KMS-11 (cell line): Measurements from ENCODE around the gene FKBP6.

ENCODE experiments used
- H2AFZ ChIP-seq: fragments of 200-600 bp; sonication (generic); 2 replicates; pipeline ENCODE4 v1.6.1; 2016; ENCODE audit warnings: antibody characterized with exemption, mixed run types, low read depth
- H3K27ac ChIP-seq: fragments of 200-600 bp; sonication (generic); 2 replicates; pipeline ENCODE4 v1.6.1; 2016; ENCODE audit warnings: mild to moderate bottlenecking, mixed run types
- H3K27me3 ChIP-seq: fragments of 200-600 bp; sonication (generic); 2 replicates; pipeline ENCODE4 v1.6.1; 2017; ENCODE audit warnings: mild to moderate bottlenecking, low read depth, mixed run types, moderate library complexity; ENCODE audit not compliant: insufficient read depth
- H3K36me3 ChIP-seq: fragments of 200-600 bp; sonication (generic); 2 replicates; pipeline ENCODE4 v1.6.1; 2017; ENCODE audit warnings: mild to moderate bottlenecking, mixed run types; ENCODE audit not compliant: insufficient read depth
- H3K4me1 ChIP-seq: fragments of 200-600 bp; sonication (generic); 2 replicates; pipeline ENCODE4 v1.6.1; 2016; ENCODE audit warnings: mild to moderate bottlenecking, low read depth, mixed run types; ENCODE audit not compliant: poor library complexity, severe bottlenecking
- H3K4me2 ChIP-seq: fragments of 200-600 bp; sonication (generic); 2 replicates; pipeline ENCODE4 v1.7.0; 2016; ENCODE audit warnings: mild to moderate bottlenecking, mixed run types
- H3K4me3 ChIP-seq: fragments of 200-600 bp; sonication (generic); IDR thresholded peaks from 2 replicates; pipeline ENCODE4 v1.6.1; 2017; ENCODE audit warnings: low read depth, low read length, mixed read lengths; ENCODE audit not compliant: insufficient read depth
- H3K79me2 ChIP-seq: fragments of 200-600 bp; sonication (generic); 2 replicates; pipeline ENCODE4 v1.6.1; 2016; ENCODE audit warnings: low read depth, mixed run types; ENCODE audit not compliant: insufficient read depth
- H3K9ac ChIP-seq: fragments of 200-600 bp; sonication (generic); 2 replicates; pipeline ENCODE4 v1.6.1; 2016; ENCODE audit warnings: mild to moderate bottlenecking, mixed run types
- H4K20me1 ChIP-seq: fragments of 200-600 bp; sonication (generic); 2 replicates; pipeline ENCODE4 v1.6.1; 2016; ENCODE audit warnings: mild to moderate bottlenecking, mixed run types; ENCODE audit not compliant: insufficient read depth
- TF ChIP-seq, protein P1 (sequence below): fragments of 200-600 bp; sonication (generic); conservative IDR thresholded peaks from 2 replicates; pipeline ENCODE4 v1.6.1; 2017; ENCODE audit warnings: low read depth, mild to moderate bottlenecking, antibody characterized with exemption, low read length, moderate library complexity, mixed read lengths

FKBP6 gene

DNA sequence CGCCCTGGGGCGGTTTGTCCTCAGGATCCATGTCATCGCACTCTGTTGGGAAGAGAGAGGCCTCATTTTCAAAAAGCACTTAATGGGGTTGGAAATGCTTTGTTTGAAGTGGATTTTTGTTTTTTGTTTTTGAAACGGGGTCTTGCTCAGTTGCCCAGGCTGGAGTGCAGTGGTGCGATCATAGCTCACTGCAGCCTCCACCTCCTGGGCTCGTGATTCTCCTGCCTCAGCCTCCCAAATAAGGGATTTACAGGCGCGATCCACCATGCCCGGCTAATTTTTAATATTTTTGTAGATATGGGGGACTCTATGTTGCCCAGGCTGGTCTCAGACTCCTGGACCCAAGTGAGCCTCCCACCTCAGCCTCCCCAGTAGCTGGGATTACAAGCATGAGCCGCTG, 735 bp downstream of the FKBP6 start:
- Histone ChIP-seq H3K4me1 (peaks cover 11% of the 10 kb centered on the region), H2AFZ (no peak overlapping the region), H4K20me1 (no peaks in the 10 kb centered on the region), H3K27me3 (no peaks in the 10 kb centered on the region), H3K27ac (no peak overlapping the region), H3K79me2 (no peaks in the 10 kb centered on the region), H3K9ac (no peak overlapping the region), H3K36me3 (no peaks in the 10 kb centered on the region), H3K4me2 (no peak overlapping the region), H3K4me3 (no peak overlapping the region)
- TF ChIP-seq, protein P1, sequence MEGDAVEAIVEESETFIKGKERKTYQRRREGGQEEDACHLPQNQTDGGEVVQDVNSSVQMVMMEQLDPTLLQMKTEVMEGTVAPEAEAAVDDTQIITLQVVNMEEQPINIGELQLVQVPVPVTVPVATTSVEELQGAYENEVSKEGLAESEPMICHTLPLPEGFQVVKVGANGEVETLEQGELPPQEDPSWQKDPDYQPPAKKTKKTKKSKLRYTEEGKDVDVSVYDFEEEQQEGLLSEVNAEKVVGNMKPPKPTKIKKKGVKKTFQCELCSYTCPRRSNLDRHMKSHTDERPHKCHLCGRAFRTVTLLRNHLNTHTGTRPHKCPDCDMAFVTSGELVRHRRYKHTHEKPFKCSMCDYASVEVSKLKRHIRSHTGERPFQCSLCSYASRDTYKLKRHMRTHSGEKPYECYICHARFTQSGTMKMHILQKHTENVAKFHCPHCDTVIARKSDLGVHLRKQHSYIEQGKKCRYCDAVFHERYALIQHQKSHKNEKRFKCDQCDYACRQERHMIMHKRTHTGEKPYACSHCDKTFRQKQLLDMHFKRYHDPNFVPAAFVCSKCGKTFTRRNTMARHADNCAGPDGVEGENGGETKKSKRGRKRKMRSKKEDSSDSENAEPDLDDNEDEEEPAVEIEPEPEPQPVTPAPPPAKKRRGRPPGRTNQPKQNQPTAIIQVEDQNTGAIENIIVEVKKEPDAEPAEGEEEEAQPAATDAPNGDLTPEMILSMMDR, result no peak

DNA sequence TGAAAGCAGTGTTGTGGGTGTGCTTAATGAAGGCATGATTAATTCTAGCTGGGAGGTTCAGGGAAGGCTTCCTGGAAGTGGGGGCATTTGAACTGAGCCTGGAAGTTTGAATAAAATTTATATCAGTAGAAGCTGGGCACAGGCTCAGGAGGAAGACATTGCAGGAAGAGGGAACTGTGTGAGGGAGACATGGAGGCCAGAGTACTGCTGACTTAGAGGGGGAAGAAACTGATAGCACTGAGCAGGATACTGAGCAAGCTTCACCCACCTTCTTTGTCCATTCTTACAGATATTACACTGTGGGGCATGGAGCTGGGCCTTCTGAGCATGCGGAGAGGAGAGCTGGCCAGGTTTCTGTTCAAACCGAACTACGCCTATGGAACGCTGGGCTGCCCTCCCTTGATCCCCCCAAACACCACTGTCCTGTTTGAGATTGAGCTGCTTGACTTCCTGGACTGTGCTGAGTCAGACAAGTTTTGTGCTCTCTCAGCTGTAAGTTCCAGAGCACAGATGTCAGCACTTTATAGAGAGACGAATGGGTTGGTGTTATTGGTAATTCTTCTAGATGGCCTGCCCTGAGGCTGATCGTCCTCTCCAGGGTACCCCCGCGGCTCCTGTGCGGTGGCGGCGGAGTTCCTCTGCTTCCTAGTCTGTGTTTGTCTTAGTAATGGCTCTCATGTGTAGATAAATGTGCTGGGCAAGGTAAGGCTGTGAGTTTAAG, 2.1 kb downstream of the FKBP6 start:
- no peaks in the 10 kb centered on the region for H3K79me2 ChIP-seq
- no peak overlapping the region; the same call in 1 of the 2 replicates for H3K27ac ChIP-seq
- H3K36me3 ChIP-seq, result no peaks in the 10 kb centered on the region
- no peaks in the 10 kb centered on the region for H4K20me1 ChIP-seq
- TF ChIP-seq, protein P1, result no peak
- H2AFZ ChIP-seq, result peak overlapping the region; percentile 44; the same call in 1 of the 2 replicates
- H3K4me2 ChIP-seq, result no peak overlapping the region
- no peaks in the 10 kb centered on the region for H3K27me3 ChIP-seq
- H3K4me1 ChIP-seq, result peaks cover 11% of the 10 kb centered on the region
- no peak overlapping the region for H3K9ac ChIP-seq
- no peak overlapping the region for H3K4me3 ChIP-seq

DNA sequence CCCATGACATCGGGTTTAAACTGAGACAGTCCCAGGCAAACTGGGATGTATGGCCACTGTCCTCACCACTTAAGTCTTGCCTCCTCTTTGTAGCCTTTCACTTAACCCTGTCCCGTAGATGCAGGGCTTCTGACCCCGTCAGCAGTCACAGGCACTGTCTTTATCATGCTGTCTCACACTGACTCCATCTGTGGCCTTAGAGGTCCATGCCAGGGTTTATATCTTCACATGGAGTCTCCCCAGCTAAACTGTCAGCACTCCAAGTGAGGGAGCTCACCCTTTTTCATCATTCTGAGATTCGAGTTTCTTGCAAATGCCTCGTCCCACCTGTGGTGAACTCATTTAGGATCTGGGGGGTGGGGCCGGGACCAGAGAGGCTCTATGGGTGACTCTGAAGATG, 2.8 kb downstream of the FKBP6 start:
- Histone ChIP-seq H3K4me3 (no peak overlapping the region), H3K27me3 (no peaks in the 10 kb centered on the region), H3K4me1 (peaks cover 11% of the 10 kb centered on the region), H3K79me2 (no peaks in the 10 kb centered on the region), H3K27ac (no peak overlapping the region), H3K36me3 (no peaks in the 10 kb centered on the region), H3K9ac (no peak overlapping the region), H4K20me1 (no peaks in the 10 kb centered on the region), H2AFZ (peak overlapping the region; percentile 44; the same call in 1 of the 2 replicates), H3K4me2 (no peak overlapping the region)
- TF ChIP-seq, protein P1, result no peak

DNA sequence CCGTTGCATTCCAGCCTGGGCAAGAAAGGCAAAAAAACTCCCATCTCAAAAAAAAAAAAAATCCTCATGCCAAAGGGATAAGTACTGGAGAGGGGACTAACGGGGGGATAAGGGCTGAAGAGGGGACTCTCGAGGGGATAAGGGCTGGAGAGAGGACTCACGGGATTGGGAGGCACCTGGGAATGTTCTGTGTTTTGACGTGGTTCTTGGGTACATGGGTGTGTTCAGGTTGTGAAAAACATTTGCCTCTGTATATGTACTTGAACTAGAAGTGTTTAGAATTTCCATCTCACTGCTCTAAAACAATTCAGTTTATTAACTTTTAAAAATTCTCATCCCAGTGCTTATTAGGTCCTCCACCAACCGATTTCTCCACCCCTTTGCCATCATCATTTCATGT, 4.5 kb downstream of the FKBP6 start:
- H3K9ac ChIP-seq, result no peak overlapping the region
- no peaks in the 10 kb centered on the region for H3K27me3 ChIP-seq
- no peak overlapping the region for H2AFZ ChIP-seq
- H3K4me2 ChIP-seq, result no peak overlapping the region
- TF ChIP-seq, protein P1, result no peak
- H3K27ac ChIP-seq, result no peak overlapping the region
- peaks cover 11% of the 10 kb centered on the region for H3K4me1 ChIP-seq
- no peaks in the 10 kb centered on the region for H4K20me1 ChIP-seq
- no peaks in the 10 kb centered on the region for H3K79me2 ChIP-seq
- no peak overlapping the region for H3K4me3 ChIP-seq
- no peaks in the 10 kb centered on the region for H3K36me3 ChIP-seq
